HG03064 (cell line): Measurements from ENCODE around the gene INAVA.
"Not testable (repeated sequence)": the region's sequence is repeated elsewhere in the genome, so short reads cannot be mapped to it uniquely, and the experiment has no call there.

Source experiments
- ATAC-seq: cut with Tn5 transposase; IDR thresholded peaks from one replicate; pipeline ENCODE4 v1.9.1; 2021; ENCODE audit warnings: low read depth; ENCODE audit not compliant: unreplicated experiment

Gene INAVA

GRCh38 chr1:200916152-200916551 lies 21.5 kb downstream of the INAVA start:
- ATAC-seq = no peak

- no peak for ATAC-seq
Observed at GRCh38 chr1:200916681-200917080, 22.0 kb downstream of the INAVA start.

- ATAC-seq = no peak
Observed at GRCh38 chr1:200917291-200917817, 22.7 kb downstream of the INAVA start.

GRCh38 chr1:200918006-200918405 lies 23.3 kb downstream of the INAVA start:
- ATAC-seq = no peak

GRCh38 chr1:200919386-200919785 lies 24.7 kb downstream of the INAVA start:
- no peak for ATAC-seq

DNA sequence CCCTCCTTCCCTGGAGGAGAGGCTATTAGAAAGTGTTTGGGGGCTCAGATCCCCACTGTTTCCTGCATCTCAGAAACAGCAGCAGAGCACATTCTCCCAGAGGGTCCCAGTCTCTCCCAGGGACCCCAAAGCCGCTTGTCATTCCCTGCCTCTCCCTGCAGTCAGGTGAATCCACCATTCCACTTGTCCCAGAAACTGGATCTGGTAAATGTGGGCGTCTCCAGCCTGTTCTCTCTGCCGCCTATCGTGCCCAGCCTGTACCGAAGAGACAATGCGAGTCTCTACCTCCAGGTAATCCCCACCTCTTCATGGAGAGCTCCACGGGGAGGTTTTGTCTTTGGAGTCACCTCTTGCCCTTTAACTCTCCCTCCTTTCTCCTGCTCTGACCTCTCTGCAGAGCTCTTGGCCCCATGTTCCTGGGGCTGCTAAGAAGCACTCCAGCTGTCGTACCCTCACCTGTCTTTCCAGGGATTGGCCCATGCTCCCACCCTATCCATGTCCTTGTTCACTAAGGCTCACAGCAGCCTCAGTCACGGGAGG lies 26.9 kb downstream of the INAVA start:
- ATAC-seq = no peak

DNA sequence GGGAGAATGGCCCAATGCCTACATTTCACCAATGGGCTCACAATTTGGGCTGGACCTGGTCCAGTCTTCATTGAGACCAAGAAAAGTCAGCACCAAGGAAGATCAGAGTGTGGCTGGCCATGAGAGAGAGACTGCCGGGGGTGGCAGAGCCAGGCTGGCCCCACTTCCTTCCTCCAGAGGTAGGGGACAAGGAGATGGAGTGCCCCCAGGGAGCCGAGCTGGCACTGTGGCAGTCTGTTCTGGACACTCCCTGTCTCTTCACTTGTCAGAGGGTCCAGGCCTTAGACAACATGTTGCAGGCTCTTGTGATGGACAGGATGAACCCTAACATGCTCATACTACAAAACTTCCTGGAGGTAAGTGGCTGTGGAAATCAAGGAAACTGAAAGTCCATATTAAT lies 27.7 kb downstream of the INAVA start:
- ATAC-seq = no peak

DNA sequence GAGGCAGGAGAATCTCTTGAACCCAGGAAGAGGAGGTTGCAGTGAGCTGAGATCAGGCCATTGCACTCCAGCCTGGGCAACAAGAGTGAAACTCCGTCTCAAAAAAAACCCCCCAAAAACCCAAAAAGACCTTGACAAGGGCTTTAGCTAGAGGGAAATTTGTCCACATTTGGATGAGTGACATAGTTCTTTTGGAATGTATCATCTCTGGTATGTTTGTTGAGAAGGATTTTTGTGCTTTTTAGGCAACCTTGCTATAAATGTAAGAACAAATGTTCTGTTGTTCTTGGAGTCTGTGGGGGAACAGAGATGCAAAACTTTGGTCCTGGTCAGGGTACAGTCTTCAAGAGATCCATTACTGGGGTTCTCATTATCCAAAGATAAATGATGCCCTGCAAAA lies 28.9 kb downstream of the INAVA start:
- no peak for ATAC-seq

GRCh38 chr1:200925831-200926230 lies 31.1 kb downstream of the INAVA start:
- no peak for ATAC-seq

GRCh38 chr1:200929530-200930278 lies 35.0 kb downstream of the INAVA start:
- ATAC-seq = no peak

- ATAC-seq = not testable (repeated sequence)
Observed at GRCh38 chr1:200930285-200930684, 35.6 kb downstream of the INAVA start.

DNA sequence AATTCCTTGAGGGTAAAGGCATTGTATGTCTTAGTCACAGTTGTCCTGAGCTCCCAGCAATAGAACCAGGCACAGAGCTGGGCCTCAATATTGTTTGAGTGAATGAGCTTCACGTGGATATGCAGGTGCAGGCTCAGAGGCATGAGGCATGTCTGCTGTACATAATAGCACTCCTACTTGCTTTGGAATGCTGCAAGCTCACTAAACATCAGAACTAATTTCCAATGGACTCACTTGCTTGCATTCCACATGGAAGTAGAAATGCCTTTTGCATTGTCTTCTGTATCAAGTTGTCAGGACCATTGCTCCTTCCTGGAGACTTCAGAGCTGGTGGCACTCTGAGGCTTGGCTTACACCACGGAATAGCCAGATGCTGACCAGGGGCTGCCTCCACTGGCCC lies 37.1 kb downstream of the INAVA start:
- no peak for ATAC-seq

DNA sequence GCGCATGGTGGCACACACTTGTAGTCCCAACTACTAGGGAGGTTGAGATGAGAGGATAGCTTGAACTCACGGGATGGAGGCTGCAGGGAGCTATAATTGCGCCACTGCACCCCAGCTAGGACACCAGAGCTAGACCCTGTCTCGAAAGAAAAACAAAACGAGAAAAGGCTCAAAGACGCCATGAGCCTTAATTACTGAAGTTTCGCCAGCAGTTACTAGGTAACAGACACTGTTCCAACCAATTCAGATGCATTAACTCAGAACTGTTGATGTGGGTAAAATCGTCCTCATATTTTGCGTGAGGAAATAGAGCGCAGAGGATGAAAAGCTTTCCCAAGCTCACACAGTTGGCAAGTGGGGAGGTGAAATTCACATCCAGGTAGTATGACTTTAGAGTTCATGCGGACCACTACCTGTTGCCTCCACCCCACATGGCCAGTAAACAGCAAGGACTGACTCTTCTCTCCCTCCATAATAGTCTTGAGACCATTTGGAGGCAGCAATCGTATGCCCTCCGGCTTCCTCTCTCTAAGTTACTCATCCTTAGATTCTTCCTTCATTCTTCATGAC lies 40.1 kb downstream of the INAVA start:
- no peak for ATAC-seq

- ATAC-seq = not testable (repeated sequence)
Observed at GRCh38 chr1:200935286-200935962, 40.7 kb downstream of the INAVA start.

DNA sequence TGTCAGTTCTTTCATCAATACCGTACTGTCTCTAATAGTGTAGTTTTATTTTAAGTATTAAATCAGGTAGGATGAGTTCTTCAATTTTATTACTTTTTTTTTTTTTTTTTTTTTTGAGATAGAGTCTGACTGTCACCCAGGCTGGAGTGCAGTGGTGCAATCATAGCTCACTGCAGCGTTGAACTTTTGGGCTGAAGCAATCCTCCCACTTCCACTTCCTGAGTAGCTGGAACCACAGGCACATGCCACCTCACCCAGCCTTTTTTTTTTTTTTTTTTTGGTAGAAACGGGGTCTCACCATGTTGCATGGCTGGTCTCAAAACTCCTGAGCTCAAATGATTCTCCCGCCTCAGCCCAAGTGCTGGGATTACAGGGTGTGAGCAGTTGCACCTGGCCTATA lies 44.3 kb downstream of the INAVA start:
- ATAC-seq = no peak

GRCh38 chr1:200945111-200945510 lies 50.4 kb downstream of the INAVA start:
- no peak for ATAC-seq

DNA sequence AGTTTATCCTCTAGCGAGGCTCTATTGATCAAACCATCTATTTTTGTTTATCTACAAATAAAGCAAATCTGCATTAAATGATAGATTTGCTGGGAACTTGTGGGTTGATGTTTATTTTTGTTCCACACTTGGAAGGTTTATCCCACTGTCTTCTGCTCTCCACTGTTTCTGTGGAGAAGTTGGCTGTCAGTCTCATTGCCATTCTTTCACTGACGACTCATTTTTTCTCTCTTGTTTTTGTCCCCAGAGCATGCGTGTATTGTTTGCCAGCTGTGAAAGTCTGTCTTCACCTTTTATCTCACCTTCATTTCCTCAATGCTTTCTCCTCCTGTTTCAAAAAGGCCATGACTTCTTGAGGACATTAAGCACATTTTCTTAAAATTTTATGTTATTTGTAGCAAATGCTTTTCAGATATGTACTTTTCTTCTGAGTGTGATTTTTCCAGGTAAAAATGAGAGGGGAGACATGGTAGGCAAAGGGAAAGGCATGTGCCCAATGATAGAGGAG lies 52.4 kb downstream of the INAVA start:
- ATAC-seq = no peak

GRCh38 chr1:200949626-200950025 lies 54.9 kb downstream of the INAVA start:
- ATAC-seq = no peak

DNA sequence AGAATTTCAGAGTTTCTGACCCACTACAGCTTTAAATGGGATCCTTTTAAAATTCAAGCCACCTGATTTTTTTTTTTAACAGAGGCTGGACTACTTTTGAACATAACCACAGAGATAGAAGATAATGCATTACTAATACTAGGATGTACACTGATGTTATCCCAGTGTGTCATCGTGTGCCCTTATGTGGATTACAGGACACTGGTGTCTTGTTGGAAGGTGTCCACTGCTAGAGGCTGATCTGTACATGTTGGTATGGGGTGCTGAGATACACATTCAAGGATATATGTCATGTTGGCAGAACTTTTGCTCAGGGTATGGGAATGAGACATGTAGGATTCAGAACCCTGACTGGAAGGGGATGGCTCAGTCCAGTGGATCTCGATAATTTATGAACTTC lies 56.3 kb downstream of the INAVA start:
- ATAC-seq = no peak

- no peak for ATAC-seq
Observed at GRCh38 chr1:200954434-200954833, 59.7 kb downstream of the INAVA start.

GRCh38 chr1:200958597-200958996 lies 63.9 kb downstream of the INAVA start:
- ATAC-seq = no peak
